K562 (cell line): ENCODE results near the gene ZNF775. TPM values are rescaled to one million over a fixed set of nuclear protein-coding genes. Genes with fewer than 3 reads are reported as not detected.

Experiments
- HIVEP1 ChIP-seq: fragments of 250-450 bp; sonication (Bioruptor Pico); IDR thresholded peaks from 2 replicates; pipeline ENCODE4 v1.4.0; 2020; ENCODE audit warnings: mild to moderate bottlenecking
- KAT2B ChIP-seq: IDR thresholded peaks from one replicate; pipeline ENCODE4 v1.6.1; 2012; ENCODE audit warnings: low read depth, mild to moderate bottlenecking, control low read depth, inconsistent platforms, low read length, moderate library complexity
- KLF6 ChIP-seq: fragments of 250-450 bp; sonication (Bioruptor Pico); IDR thresholded peaks from 2 replicates; pipeline ENCODE4 v1.4.0; 2020; ENCODE audit warnings: mild to moderate bottlenecking, moderate library complexity, borderline replicate concordance
- NRF1 ChIP-seq, 2 experiments: fragments of 450-650 bp; IDR thresholded peaks in 1 of 2; conservative IDR thresholded peaks in 1 of 2; 2 replicates each; pipeline ENCODE4 v1.6.1; 2014; ENCODE audit warnings: mild to moderate bottlenecking in 2 of 2
- PTRF ChIP-seq: fragments of 450-650 bp; IDR thresholded peaks from 2 replicates; pipeline ENCODE4 v1.6.1; 2016; ENCODE audit warnings: mild to moderate bottlenecking, missing genetic modification characterization, missing compliant biosample characterization
- PYGO2 ChIP-seq: fragments of 450-650 bp; IDR thresholded peaks from 2 replicates; pipeline ENCODE4 v1.6.1; 2016; ENCODE audit warnings: mild to moderate bottlenecking, missing genetic modification characterization, moderate library complexity, missing compliant biosample characterization
- RFX5 ChIP-seq: IDR thresholded peaks from 2 replicates; pipeline ENCODE4 v1.6.1; 2011; ENCODE audit warnings: low read depth, mild to moderate bottlenecking, improper control_type of control experiment, low read length
- ZNF444 ChIP-seq: fragments of 250-450 bp; sonication (Bioruptor Pico); IDR thresholded peaks from 2 replicates; pipeline ENCODE4 v1.4.0; 2020; ENCODE audit warnings: mild to moderate bottlenecking, moderate library complexity
- polyA plus RNA-seq, 8 experiments: library from polyadenylated mRNA; depleted of rRNA in 4 of 8; stranded (reverse) in 5 of 8; unstranded in 3 of 8; fragments of >200 nt; fragmentation: Nextera tagmentation in 2 of 8; fragmentation: Illumina TruSeq in 1 of 8; extraction: Ambion mirVana in 2 of 8; extraction: Trizol in 1 of 8; gene quantifications; 2 replicates each; pipeline versions ENCODE4 v1.2.1 to v1.2.3, GENCODE V29; 2011 to 2014; ENCODE audit warnings: inconsistent platforms in 1 of 8, missing spikeins in 1 of 8
- total RNA-seq, 7 experiments: library from RNA; depleted of rRNA in 6 of 7; stranded (reverse); fragments of >200 nt in 6 of 7; fragmentation: Illumina TruSeq in 2 of 7; extraction: Trizol in 2 of 7; gene quantifications; 2 replicates each; pipeline versions ENCODE4 v1.2.1 to v1.2.3, GENCODE V29; 2011 to 2021; ENCODE audit warnings: low replicate concordance in 1 of 7
- TF ChIP-seq, protein P1 (sequence below): fragments of 450-650 bp; IDR thresholded peaks from 2 replicates; pipeline ENCODE4 v1.6.1; 2017; ENCODE audit warnings: antibody characterized with exemption, mild to moderate bottlenecking
- TF ChIP-seq, protein P2 (sequence below): fragments of 200-800 bp; sonication (Bioruptor generic); IDR thresholded peaks from 2 replicates; pipeline ENCODE4 v1.6.1; 2017; ENCODE audit warnings: missing genetic modification characterization, missing compliant biosample characterization
- TF ChIP-seq, protein P3 (sequence below), 2 experiments: fragments of 200-800 bp in 1 of 2; sonication (Bioruptor generic) in 1 of 2; sonication (generic) in 1 of 2; formaldehyde crosslinking in 1 of 2; IDR thresholded peaks in 1 of 2; conservative IDR thresholded peaks in 1 of 2; 2 replicates each; pipeline versions ENCODE4 v1.5.0 to v1.6.1; 2016 to 2020; ENCODE audit warnings: missing compliant biosample characterization in 1 of 2, missing genetic modification characterization in 1 of 2, missing genetic modification reagents in 1 of 2
- TF ChIP-seq, protein P4 (sequence below): sonication (generic); formaldehyde crosslinking; IDR thresholded peaks from 2 replicates; pipeline ENCODE4 v1.4.0; 2020; ENCODE audit warnings: mild to moderate bottlenecking, missing genetic modification reagents

The ZNF775 gene
- total and polyA plus RNA-seq, 9 of the 15 experiments (the other 6 are each of a cell fraction or from before 2014, with no cell fraction given), result 0.04 to 18.7 (median 4.9) TPM

DNA sequence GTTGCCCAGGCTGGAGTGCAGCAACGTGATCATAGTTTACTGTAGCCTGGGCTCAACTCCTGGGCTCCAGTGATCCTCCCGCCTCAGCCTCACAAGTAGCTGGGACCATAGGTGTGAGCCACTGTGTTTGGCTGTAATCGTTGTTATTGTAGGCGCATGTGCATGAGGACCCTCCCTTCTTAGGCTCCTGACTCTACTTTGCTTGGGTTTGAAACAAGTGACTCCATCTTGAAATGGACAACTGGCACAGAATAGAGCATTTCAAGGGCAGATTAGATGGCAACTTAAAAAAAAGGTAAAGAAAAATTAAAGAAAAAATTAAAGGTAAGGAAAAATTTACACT lies 55.9 kb downstream of the ZNF775 start (continued):
- TF ChIP-seq, protein P1, sequence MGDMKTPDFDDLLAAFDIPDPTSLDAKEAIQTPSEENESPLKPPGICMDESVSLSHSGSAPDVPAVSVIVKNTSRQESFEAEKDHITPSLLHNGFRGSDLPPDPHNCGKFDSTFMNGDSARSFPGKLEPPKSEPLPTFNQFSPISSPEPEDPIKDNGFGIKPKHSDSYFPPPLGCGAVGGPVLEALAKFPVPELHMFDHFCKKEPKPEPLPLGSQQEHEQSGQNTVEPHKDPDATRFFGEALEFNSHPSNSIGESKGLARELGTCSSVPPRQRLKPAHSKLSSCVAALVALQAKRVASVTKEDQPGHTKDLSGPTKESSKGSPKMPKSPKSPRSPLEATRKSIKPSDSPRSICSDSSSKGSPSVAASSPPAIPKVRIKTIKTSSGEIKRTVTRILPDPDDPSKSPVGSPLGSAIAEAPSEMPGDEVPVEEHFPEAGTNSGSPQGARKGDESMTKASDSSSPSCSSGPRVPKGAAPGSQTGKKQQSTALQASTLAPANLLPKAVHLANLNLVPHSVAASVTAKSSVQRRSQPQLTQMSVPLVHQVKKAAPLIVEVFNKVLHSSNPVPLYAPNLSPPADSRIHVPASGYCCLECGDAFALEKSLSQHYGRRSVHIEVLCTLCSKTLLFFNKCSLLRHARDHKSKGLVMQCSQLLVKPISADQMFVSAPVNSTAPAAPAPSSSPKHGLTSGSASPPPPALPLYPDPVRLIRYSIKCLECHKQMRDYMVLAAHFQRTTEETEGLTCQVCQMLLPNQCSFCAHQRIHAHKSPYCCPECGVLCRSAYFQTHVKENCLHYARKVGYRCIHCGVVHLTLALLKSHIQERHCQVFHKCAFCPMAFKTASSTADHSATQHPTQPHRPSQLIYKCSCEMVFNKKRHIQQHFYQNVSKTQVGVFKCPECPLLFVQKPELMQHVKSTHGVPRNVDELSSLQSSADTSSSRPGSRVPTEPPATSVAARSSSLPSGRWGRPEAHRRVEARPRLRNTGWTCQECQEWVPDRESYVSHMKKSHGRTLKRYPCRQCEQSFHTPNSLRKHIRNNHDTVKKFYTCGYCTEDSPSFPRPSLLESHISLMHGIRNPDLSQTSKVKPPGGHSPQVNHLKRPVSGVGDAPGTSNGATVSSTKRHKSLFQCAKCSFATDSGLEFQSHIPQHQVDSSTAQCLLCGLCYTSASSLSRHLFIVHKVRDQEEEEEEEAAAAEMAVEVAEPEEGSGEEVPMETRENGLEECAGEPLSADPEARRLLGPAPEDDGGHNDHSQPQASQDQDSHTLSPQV, result 0 out of 2 replicates have a peak, but pooled peaks have one; percentile 34
- TF ChIP-seq PYGO2 (peak; percentile 21; the same call in 1 of the 2 replicates), ZNF444 (CRISPR knock-in tag) (peak; percentile 26; the same call in 1 of the 2 replicates), KLF6 (CRISPR knock-in tag) (peak; percentile 11; the same call in 1 of the 2 replicates), KAT2B (no peak), HIVEP1 (CRISPR knock-in tag) (no peak), PTRF (tag) (0 out of 2 replicates have a peak, but pooled peaks have one; percentile 37), NRF1 (conservative IDR thresholded peaks at IDR 0.05 in 1 of 2, IDR thresholded peaks at IDR 0.05 in 1 of 2) (peak; percentile 54 to 61; a peak in 3 of 4 replicates), RFX5 (no peak)
- TF ChIP-seq, protein P2, sequence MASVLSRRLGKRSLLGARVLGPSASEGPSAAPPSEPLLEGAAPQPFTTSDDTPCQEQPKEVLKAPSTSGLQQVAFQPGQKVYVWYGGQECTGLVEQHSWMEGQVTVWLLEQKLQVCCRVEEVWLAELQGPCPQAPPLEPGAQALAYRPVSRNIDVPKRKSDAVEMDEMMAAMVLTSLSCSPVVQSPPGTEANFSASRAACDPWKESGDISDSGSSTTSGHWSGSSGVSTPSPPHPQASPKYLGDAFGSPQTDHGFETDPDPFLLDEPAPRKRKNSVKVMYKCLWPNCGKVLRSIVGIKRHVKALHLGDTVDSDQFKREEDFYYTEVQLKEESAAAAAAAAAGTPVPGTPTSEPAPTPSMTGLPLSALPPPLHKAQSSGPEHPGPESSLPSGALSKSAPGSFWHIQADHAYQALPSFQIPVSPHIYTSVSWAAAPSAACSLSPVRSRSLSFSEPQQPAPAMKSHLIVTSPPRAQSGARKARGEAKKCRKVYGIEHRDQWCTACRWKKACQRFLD (CRISPR knock-in tag), result 0 out of 2 replicates have a peak, but pooled peaks have one; percentile 20
- TF ChIP-seq, protein P3, sequence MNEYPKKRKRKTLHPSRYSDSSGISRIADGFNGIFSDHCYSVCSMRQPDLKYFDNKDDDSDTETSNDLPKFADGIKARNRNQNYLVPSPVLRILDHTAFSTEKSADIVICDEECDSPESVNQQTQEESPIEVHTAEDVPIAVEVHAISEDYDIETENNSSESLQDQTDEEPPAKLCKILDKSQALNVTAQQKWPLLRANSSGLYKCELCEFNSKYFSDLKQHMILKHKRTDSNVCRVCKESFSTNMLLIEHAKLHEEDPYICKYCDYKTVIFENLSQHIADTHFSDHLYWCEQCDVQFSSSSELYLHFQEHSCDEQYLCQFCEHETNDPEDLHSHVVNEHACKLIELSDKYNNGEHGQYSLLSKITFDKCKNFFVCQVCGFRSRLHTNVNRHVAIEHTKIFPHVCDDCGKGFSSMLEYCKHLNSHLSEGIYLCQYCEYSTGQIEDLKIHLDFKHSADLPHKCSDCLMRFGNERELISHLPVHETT (CRISPR knock-in tag; conservative IDR thresholded peaks at IDR 0.05 in 1 of 2, IDR thresholded peaks at IDR 0.05 in 1 of 2), result peak in 1 of 2 experiments; percentile 79; a peak in 1 of 4 replicates
- TF ChIP-seq, protein P4, sequence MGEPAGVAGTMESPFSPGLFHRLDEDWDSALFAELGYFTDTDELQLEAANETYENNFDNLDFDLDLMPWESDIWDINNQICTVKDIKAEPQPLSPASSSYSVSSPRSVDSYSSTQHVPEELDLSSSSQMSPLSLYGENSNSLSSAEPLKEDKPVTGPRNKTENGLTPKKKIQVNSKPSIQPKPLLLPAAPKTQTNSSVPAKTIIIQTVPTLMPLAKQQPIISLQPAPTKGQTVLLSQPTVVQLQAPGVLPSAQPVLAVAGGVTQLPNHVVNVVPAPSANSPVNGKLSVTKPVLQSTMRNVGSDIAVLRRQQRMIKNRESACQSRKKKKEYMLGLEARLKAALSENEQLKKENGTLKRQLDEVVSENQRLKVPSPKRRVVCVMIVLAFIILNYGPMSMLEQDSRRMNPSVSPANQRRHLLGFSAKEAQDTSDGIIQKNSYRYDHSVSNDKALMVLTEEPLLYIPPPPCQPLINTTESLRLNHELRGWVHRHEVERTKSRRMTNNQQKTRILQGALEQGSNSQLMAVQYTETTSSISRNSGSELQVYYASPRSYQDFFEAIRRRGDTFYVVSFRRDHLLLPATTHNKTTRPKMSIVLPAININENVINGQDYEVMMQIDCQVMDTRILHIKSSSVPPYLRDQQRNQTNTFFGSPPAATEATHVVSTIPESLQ (CRISPR knock-in tag), result no peak
- TF ChIP-seq, all 486 proteins: peak for 13
